DND-41 (cell line): ENCODE results near the gene OBSL1.

Experiments
- ATAC-seq: fragments of 200-7000 bp; cut with Tn5 transposase; 3 replicates; pipeline ENCODE4 v1.9.1; 2021; ENCODE audit warnings: low read depth; ENCODE audit not compliant: insufficient read depth
- DNase-seq: peaks from one replicate; pipeline ENCODE4 v3.0.0-alpha.2; 2020
- H2AFZ ChIP-seq: 2 replicates; pipeline ENCODE4 v1.6.0; 2012; ENCODE audit warnings: low read depth, low read length
- H3K27ac ChIP-seq: 2 replicates; pipeline ENCODE4 v1.5.1; 2012; ENCODE audit warnings: low read length, inconsistent platforms
- H3K27me3 ChIP-seq: fragments of 200-600 bp; sonication (generic); 2 replicates; pipeline ENCODE4 v1.6.0; 2012; ENCODE audit warnings: low read length, mild to moderate bottlenecking, inconsistent platforms; ENCODE audit not compliant: insufficient read depth, poor library complexity
- H3K36me3 ChIP-seq: 2 replicates; pipeline ENCODE4 v1.5.1; 2012; ENCODE audit warnings: low read length, inconsistent platforms; ENCODE audit not compliant: insufficient read depth
- H3K4me1 ChIP-seq: 2 replicates; pipeline ENCODE4 v1.5.1; 2012; ENCODE audit warnings: mild to moderate bottlenecking, low read length; ENCODE audit not compliant: insufficient read depth
- H3K4me2 ChIP-seq: 2 replicates; pipeline ENCODE4 v1.6.0; 2012; ENCODE audit warnings: mild to moderate bottlenecking, moderate library complexity, low read length, inconsistent platforms; ENCODE audit not compliant: insufficient read depth
- H3K4me3 ChIP-seq, 2 experiments: fragments of 200-600 bp in 1 of 2; shearing (Covaris generic) in 1 of 2; 2 replicates each; pipeline ENCODE4 v1.5.1; 2012 to 2016; ENCODE audit warnings: inconsistent platforms in 2 of 2, low read length in 2 of 2, mild to moderate bottlenecking in 2 of 2, low read depth in 1 of 2, moderate library complexity in 1 of 2
- H3K79me2 ChIP-seq: 2 replicates; pipeline ENCODE4 v1.6.0; 2012; ENCODE audit warnings: low read length, inconsistent platforms; ENCODE audit not compliant: insufficient read depth
- H3K9ac ChIP-seq: 2 replicates; pipeline ENCODE4 v1.6.0; 2012; ENCODE audit warnings: low read depth, mild to moderate bottlenecking, inconsistent platforms, low read length, moderate library complexity
- H3K9me3 ChIP-seq: 2 replicates; pipeline ENCODE4 v1.5.1; 2012; ENCODE audit warnings: low read length, moderate library complexity, mild to moderate bottlenecking, inconsistent platforms; ENCODE audit not compliant: insufficient read depth, severe bottlenecking
- H4K20me1 ChIP-seq: 2 replicates; pipeline ENCODE4 v1.6.0; 2012; ENCODE audit warnings: low read length; ENCODE audit not compliant: insufficient read depth
- EZH2 ChIP-seq: IDR thresholded peaks from 3 replicates; pipeline ENCODE4 v1.6.1; 2012; ENCODE audit warnings: borderline replicate concordance, low read depth, mild to moderate bottlenecking, moderate library complexity, low read length, inconsistent platforms; ENCODE audit not compliant: severe bottlenecking
- TF ChIP-seq, protein P1 (sequence below): IDR thresholded peaks from 2 replicates; pipeline ENCODE4 v1.5.1; 2012; ENCODE audit warnings: borderline replicate concordance, low read length, moderate library complexity, mild to moderate bottlenecking; ENCODE audit not compliant: poor library complexity, severe bottlenecking; ENCODE audit errors: extremely low read depth

OBSL1 gene

GRCh38 chr2:219506153-219506801 lies 65.1 kb downstream of the OBSL1 start:
- H3K4me3 ChIP-seq = no peak overlapping the region
- no peaks in the 10 kb centered on the region for H3K79me2 ChIP-seq
- no peak overlapping the region for H2AFZ ChIP-seq
- ATAC-seq = no peak
- H3K4me2 ChIP-seq = no peak overlapping the region
- DNase-seq = no peak
- H4K20me1 ChIP-seq = no peaks in the 10 kb centered on the region
- no peak overlapping the region for H3K9ac ChIP-seq
- peaks cover 25% of the 10 kb centered on the region for H3K36me3 ChIP-seq
- no peaks in the 10 kb centered on the region for H3K27me3 ChIP-seq
- no peaks in the 10 kb centered on the region for H3K9me3 ChIP-seq
- H3K27ac ChIP-seq = no peak overlapping the region
- TF ChIP-seq EZH2 = no peak
- TF ChIP-seq, protein P1, sequence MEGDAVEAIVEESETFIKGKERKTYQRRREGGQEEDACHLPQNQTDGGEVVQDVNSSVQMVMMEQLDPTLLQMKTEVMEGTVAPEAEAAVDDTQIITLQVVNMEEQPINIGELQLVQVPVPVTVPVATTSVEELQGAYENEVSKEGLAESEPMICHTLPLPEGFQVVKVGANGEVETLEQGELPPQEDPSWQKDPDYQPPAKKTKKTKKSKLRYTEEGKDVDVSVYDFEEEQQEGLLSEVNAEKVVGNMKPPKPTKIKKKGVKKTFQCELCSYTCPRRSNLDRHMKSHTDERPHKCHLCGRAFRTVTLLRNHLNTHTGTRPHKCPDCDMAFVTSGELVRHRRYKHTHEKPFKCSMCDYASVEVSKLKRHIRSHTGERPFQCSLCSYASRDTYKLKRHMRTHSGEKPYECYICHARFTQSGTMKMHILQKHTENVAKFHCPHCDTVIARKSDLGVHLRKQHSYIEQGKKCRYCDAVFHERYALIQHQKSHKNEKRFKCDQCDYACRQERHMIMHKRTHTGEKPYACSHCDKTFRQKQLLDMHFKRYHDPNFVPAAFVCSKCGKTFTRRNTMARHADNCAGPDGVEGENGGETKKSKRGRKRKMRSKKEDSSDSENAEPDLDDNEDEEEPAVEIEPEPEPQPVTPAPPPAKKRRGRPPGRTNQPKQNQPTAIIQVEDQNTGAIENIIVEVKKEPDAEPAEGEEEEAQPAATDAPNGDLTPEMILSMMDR = no peak
- H3K4me1 ChIP-seq = peaks cover 5% of the 10 kb centered on the region; the same call in 1 of the 2 replicates

- Histone ChIP-seq H3K4me2 (no peak overlapping the region), H3K27me3 (no peaks in the 10 kb centered on the region), H4K20me1 (no peaks in the 10 kb centered on the region), H3K4me3 (no peak overlapping the region), H2AFZ (no peak overlapping the region), H3K4me1 (peaks cover 5% of the 10 kb centered on the region; the same call in 1 of the 2 replicates), H3K27ac (no peak overlapping the region), H3K9me3 (no peaks in the 10 kb centered on the region), H3K9ac (no peak overlapping the region), H3K79me2 (no peaks in the 10 kb centered on the region), H3K36me3 (peaks cover 25% of the 10 kb centered on the region)
- DNase-seq (no peak), ATAC-seq (no peak)
- TF ChIP-seq, protein P1 = no peak
- no peak for TF ChIP-seq EZH2
Observed at GRCh38 chr2:219505585-219505984, 65.8 kb downstream of the OBSL1 start.

- no peak for ATAC-seq
- no peak for DNase-seq
- no peak overlapping the region for H3K9ac ChIP-seq
- H3K4me1 ChIP-seq = peaks cover 23% of the 10 kb centered on the region
- H3K27ac ChIP-seq = no peak overlapping the region
- H3K27me3 ChIP-seq = no peaks in the 10 kb centered on the region
- peaks cover 7% of the 10 kb centered on the region; the same call in 1 of the 2 replicates for H3K79me2 ChIP-seq
- no peak for TF ChIP-seq EZH2
- TF ChIP-seq, protein P1 = no peak
- H2AFZ ChIP-seq = no peak overlapping the region
- H3K9me3 ChIP-seq = no peaks in the 10 kb centered on the region
- H3K4me3 ChIP-seq = no peak overlapping the region
- H3K4me2 ChIP-seq = no peak overlapping the region
- H4K20me1 ChIP-seq = no peaks in the 10 kb centered on the region
- peaks cover 25% of the 10 kb centered on the region for H3K36me3 ChIP-seq
Observed at GRCh38 chr2:219502618-219503017, 68.7 kb downstream of the OBSL1 start.
